Omental fat pad (tissue), 4 donors: ENCODE results near the gene SLC10A7. TPM values are rescaled to one million over a fixed set of nuclear protein-coding genes. Genes with fewer than 3 reads are reported as not detected.

Source experiments
- ATAC-seq: fragments of 150-250 bp; one replicate; pipeline ENCODE4 v1.9.1; 2016; ENCODE audit warnings: mild to moderate bottlenecking, moderate library complexity; ENCODE audit not compliant: low FRiP score
- DNase-seq: peaks from one replicate; pipeline ENCODE4 v3.0.0-alpha.2; 2019; ENCODE audit warnings: low spot score
- total RNA-seq, 4 donors: library from RNA; depleted of rRNA; stranded (reverse); fragments of >200 nt; gene quantifications; one replicate each; pipeline ENCODE4 v1.1.0, GENCODE V29; 2016
- TF ChIP-seq, protein P1 (sequence below), 3 donors: fragments of 450-650 bp; IDR thresholded peaks; one replicate each; pipeline ENCODE4 v1.5.1; 2016 to 2017; ENCODE audit warnings: antibody characterized with exemption in 3 of 3, mild to moderate bottlenecking in 3 of 3, moderate library complexity in 2 of 3

Gene SLC10A7
- total RNA-seq, 4 donors from 2014 or later: 5.9 to 17.2 (median 12.9) TPM

DNA sequence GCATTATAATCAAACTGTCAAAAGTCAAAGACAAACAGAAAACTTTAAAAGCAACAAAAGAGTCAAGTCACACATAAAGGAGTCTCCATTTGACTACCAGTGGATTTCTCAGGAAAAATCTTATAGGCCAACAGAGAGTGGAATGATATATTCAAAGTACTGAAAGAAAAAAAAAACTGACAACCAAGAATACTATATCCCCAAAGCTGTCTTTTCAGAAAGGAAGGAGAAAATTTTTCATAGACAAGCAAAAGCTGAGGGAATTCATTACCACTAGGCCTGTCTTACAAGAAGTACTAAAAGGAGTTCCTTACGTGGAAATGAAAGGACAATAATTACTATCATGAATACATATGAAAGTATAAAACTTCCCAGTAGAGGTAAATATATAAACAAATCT is 39.0 kb downstream of the SLC10A7 start:
- no peak for ATAC-seq

DNA sequence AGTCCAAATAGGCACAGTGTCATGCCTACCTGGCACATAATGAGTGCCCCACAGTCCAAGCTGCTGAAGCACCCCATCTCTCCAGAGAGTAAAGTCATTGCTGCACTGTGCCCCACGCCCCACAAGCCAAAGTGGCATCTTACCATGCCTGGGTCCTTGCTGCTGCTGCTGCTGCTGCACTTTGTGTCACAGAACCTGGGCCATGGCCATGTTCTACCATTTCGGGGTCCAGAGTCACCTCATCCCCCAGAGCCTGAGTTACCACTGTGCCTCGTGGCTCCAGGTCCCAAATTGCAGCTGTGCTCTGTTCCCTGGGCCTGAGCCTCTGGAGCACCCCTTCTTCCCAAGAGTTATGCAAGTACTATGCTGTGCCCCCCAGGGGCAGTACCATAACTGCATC is 40.5 kb downstream of the SLC10A7 start:
- no peak for ATAC-seq
- TF ChIP-seq, protein P1, sequence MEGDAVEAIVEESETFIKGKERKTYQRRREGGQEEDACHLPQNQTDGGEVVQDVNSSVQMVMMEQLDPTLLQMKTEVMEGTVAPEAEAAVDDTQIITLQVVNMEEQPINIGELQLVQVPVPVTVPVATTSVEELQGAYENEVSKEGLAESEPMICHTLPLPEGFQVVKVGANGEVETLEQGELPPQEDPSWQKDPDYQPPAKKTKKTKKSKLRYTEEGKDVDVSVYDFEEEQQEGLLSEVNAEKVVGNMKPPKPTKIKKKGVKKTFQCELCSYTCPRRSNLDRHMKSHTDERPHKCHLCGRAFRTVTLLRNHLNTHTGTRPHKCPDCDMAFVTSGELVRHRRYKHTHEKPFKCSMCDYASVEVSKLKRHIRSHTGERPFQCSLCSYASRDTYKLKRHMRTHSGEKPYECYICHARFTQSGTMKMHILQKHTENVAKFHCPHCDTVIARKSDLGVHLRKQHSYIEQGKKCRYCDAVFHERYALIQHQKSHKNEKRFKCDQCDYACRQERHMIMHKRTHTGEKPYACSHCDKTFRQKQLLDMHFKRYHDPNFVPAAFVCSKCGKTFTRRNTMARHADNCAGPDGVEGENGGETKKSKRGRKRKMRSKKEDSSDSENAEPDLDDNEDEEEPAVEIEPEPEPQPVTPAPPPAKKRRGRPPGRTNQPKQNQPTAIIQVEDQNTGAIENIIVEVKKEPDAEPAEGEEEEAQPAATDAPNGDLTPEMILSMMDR (IDR thresholded peaks at IDR 0.05): no peak
- DNase-seq: no peak

More for the DNA sequence above, 39.0 kb downstream of the SLC10A7 start:
- no peak for DNase-seq
- TF ChIP-seq, protein P1 (IDR thresholded peaks at IDR 0.05): no peak

DNA sequence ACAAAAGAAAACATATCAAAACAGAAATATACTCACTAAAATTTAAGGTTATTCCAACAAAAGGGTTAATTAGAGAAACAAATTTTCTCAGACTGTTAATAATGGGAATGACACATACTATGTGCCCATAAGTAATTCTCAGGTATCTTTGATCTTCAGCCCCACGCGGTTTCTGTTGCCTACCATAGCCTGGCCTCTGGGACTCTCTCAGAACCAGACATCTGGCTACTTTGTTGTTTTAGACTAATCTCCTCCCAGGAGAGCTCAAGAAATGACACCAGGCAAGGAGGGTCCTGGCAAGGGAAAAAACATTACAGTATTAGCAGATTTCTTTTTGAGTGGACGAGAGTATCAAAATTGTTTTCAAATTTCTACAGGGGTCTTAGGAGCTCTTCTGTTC is 43.7 kb downstream of the SLC10A7 start:
- TF ChIP-seq, protein P1 (IDR thresholded peaks at IDR 0.05): no peak
- DNase-seq (no peak), ATAC-seq (no peak)

DNA sequence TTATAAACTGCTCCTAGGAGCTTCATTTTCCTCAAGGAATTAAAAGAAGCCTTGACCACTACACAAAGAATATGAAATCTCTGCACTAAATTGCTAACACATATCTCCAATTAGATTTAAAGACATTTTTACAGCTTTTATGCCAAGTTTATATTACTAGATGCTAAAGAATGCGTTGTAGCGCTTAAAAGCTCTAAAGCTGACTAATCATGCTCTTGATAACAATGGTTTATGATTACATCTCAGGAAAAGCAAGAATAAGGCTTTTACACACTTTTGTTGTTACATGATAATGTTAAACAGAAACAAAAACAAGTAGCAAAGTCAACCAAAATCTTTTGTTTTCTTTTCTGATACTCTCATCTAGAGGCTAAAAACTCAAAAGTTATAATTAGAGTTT is 44.7 kb downstream of the SLC10A7 start:
- no peak for ATAC-seq
- no peak for DNase-seq
- TF ChIP-seq, protein P1 (IDR thresholded peaks at IDR 0.05): no peak

DNA sequence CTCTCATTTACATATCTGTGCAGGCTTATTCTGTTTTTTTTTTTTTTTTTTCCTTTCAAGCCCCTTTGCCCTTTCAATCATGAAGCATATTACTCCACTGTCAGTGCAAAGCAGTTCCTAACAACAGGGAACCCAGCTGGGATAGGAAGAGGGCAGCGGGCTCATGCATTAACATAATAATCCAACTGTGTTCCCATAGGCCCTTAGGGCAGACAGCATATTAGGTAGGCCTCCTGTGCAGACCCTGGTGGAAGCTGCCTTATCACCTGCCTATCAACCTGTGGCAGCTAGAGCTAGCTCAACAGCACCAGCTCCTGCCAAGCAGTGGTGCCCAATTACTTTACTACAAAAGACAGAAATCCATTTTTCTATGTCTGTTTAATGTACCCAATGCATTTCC is 49.3 kb downstream of the SLC10A7 start:
- TF ChIP-seq, protein P1 (IDR thresholded peaks at IDR 0.05): no peak
- DNase-seq (no peak), ATAC-seq (no peak)

DNA sequence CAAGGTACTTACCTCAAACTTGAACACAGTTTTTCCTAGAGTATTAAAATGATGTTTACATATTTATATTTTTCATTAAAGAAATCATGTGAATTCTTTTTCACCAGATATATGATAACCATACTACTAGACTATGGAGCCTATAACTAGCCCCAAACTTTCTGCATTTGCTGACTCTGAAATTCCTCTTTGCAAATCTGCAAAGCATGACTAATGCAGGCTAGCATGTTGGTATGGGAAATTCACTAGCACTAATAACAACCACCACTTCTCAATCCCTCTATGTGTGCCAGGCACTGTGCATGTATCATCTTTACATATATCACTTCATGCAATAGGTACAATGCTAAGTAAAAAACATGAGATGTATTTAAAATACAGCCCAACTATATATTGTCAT is 51.1 kb downstream of the SLC10A7 start:
- ATAC-seq (no peak), DNase-seq (no peak)
- TF ChIP-seq, protein P1 (IDR thresholded peaks at IDR 0.05): no peak

DNA sequence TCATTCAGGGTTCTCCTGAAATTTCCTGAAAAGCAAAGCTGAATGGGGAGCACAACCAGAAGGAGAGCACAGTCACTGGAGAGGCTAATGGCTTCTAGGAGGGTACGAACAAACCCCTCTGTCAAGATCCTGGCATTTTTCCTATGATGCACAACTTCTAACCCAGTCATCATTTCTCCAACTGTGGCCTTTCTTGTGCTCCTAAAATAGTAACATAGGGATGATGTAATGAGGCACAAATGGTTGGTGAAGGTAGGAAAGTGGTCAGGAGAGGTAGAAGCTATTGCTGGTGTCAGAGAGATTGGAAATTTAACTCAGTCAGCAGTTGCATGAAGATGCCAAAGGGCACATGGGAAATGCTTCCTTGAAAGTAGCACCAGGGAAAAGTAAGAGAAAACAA is 52.7 kb downstream of the SLC10A7 start:
- no peak for DNase-seq
- ATAC-seq: no peak
- TF ChIP-seq, protein P1 (IDR thresholded peaks at IDR 0.05): no peak
